GM12878 (cell line): ENCODE measurements around the gene RBM43. TPM values are rescaled to one million over a fixed set of nuclear protein-coding genes. Genes with fewer than 3 reads are reported as not detected.
"Not testable (repeated sequence)": the region's sequence is repeated elsewhere in the genome, so short reads cannot be mapped to it uniquely, and the experiment has no call there.

Experiments
- ATAC-seq: fragments of 200-7000 bp; cut with Tn5 transposase; 3 replicates; pipeline ENCODE4 v1.9.1; 2020; ENCODE audit warnings: mild to moderate bottlenecking, moderate library complexity
- BruUV-seq: library from RNA; stranded (reverse); fragments of 400-500 nt; replicated peaks from 2 replicates; lab custom pipeline; 2021; lab: Mats Ljungman, UMichigan
- CTCF ChIA-PET: fragments of 300-600 bp; sonication (Branson Sonifier 250); formaldehyde crosslinking; extraction: SDS; loops from one replicate; lab custom pipeline; 2021; ENCODE audit warnings: inconsistent platforms; lab: Yijun Ruan, JAX
- POLR2A ChIA-PET: fragments of 350-600 bp; formaldehyde crosslinking; extraction: SDS; loops from one replicate; lab custom pipeline; 2021; ENCODE audit warnings: inconsistent platforms; lab: Charles Lee
- RAD21 ChIA-PET: fragments of 300-600 bp; sonication (Branson Sonifier 250); formaldehyde crosslinking; loops from one replicate; lab custom pipeline; 2023; ENCODE audit warnings: antibody characterized with exemption; ENCODE audit not compliant: unreplicated experiment; lab: Charles Lee
- SMC1A ChIA-PET: fragments of 300-600 bp; sonication (Branson Sonifier 250); formaldehyde crosslinking; loops from one replicate; lab custom pipeline; 2023; ENCODE audit not compliant: unreplicated experiment, uncharacterized antibody; lab: Charles Lee
- DNase-seq: peaks from one replicate; pipeline ENCODE4 v3.0.0-alpha.2; 2011; ENCODE audit warnings: low read depth, low spot score
- FAIRE-seq: peaks from 3 replicates; lab custom pipeline; 2011; peaks lifted over from hg19 to GRCh38; lab: Jason Lieb, UNC
- H2AFZ ChIP-seq: 2 replicates; pipeline ENCODE4 v1.6.0; 2011; ENCODE audit warnings: low read depth, low read length, control low read depth; ENCODE audit not compliant: control insufficient read depth
- H3K27ac ChIP-seq: 2 replicates; pipeline ENCODE4 v1.5.1; 2011; ENCODE audit warnings: control low read depth; ENCODE audit not compliant: control insufficient read depth, insufficient read depth
- H3K27me3 ChIP-seq, 2 experiments: replicated peaks in 1 of 2; 2 replicates each; pipeline versions ENCODE4 v1.6.0 to v1.6.1; 2011; ENCODE audit warnings: low read length in 1 of 2; ENCODE audit not compliant: control insufficient read depth in 2 of 2, insufficient read depth in 2 of 2
- H3K36me3 ChIP-seq, 2 experiments: 2 replicates each; pipeline ENCODE4 v1.5.1; 2011; ENCODE audit warnings: low read length in 1 of 2; ENCODE audit not compliant: control insufficient read depth in 2 of 2, insufficient read depth in 2 of 2
- H3K4me1 ChIP-seq: 2 replicates; pipeline ENCODE4 v1.6.1; 2011; ENCODE audit warnings: mild to moderate bottlenecking, low read length, moderate library complexity, mixed read lengths; ENCODE audit not compliant: control insufficient read depth, insufficient read depth
- H3K4me2 ChIP-seq: 2 replicates; pipeline ENCODE4 v1.6.0; 2011; ENCODE audit warnings: control low read depth; ENCODE audit not compliant: control insufficient read depth, insufficient read depth
- H3K4me3 ChIP-seq: fragments of 200-600 bp; sonication (generic); 2 replicates; pipeline ENCODE4 v1.5.1; 2016
- H3K79me2 ChIP-seq: 2 replicates; pipeline ENCODE4 v1.6.0; 2011; ENCODE audit warnings: low read length; ENCODE audit not compliant: control insufficient read depth, insufficient read depth
- H3K9ac ChIP-seq: 2 replicates; pipeline ENCODE4 v1.8.0; 2011; ENCODE audit warnings: low read length, control low read depth, mixed read lengths; ENCODE audit not compliant: control insufficient read depth, insufficient read depth
- H3K9me3 ChIP-seq: replicated peaks from 3 replicates; pipeline ENCODE4 v1.5.1; 2011; ENCODE audit warnings: mild to moderate bottlenecking, low read length; ENCODE audit not compliant: control insufficient read depth, insufficient read depth
- H4K20me1 ChIP-seq: 2 replicates; pipeline ENCODE4 v1.6.0; 2011; ENCODE audit not compliant: control insufficient read depth, insufficient read depth
- BMI1 ChIP-seq: fragments of 450-650 bp; IDR thresholded peaks from 2 replicates; pipeline ENCODE4 v1.6.1; 2016; ENCODE audit warnings: mild to moderate bottlenecking, moderate library complexity, borderline replicate concordance
- EP300 ChIP-seq, 2 experiments: fragments of 150-350 bp in 1 of 2; IDR thresholded peaks; 2 replicates each; pipeline ENCODE4 v1.6.1; 2011 to 2012; ENCODE audit warnings: low read depth in 2 of 2, low read length in 2 of 2, borderline replicate concordance in 1 of 2, improper control_type of control experiment in 1 of 2, inconsistent platforms in 1 of 2; ENCODE audit not compliant: control insufficient read depth in 1 of 2
- KLF5 ChIP-seq: fragments of 450-650 bp; IDR thresholded peaks from 2 replicates; pipeline ENCODE4 v1.6.1; 2014; ENCODE audit warnings: mild to moderate bottlenecking; ENCODE audit not compliant: partially characterized antibody
- NFXL1 ChIP-seq: fragments of 450-650 bp; IDR thresholded peaks from 2 replicates; pipeline ENCODE4 v1.6.1; 2017; ENCODE audit warnings: antibody characterized with exemption, mild to moderate bottlenecking, borderline replicate concordance
- NRF1 ChIP-seq: conservative IDR thresholded peaks from 2 replicates; pipeline ENCODE4 v1.6.1; 2011; ENCODE audit warnings: mild to moderate bottlenecking, low read depth, low read length, improper control_type of control experiment
- RCOR1 ChIP-seq: conservative IDR thresholded peaks from 2 replicates; pipeline ENCODE4 v1.6.1; 2012; ENCODE audit warnings: low read depth, low read length, improper control_type of control experiment
- RFX5 ChIP-seq: IDR thresholded peaks from 2 replicates; pipeline ENCODE4 v1.6.1; 2011; ENCODE audit warnings: low read depth, low read length, improper control_type of control experiment
- SKIL ChIP-seq: fragments of 450-650 bp; IDR thresholded peaks from 2 replicates; pipeline ENCODE4 v1.6.1; 2017; ENCODE audit warnings: mild to moderate bottlenecking, low read depth, inconsistent platforms; ENCODE audit not compliant: poor library complexity, severe bottlenecking
- ZBED1 ChIP-seq: IDR thresholded peaks from 2 replicates; pipeline ENCODE4 v1.6.1; 2016; ENCODE audit warnings: borderline replicate concordance
- ZNF274 ChIP-seq: IDR thresholded peaks from one replicate; pipeline ENCODE4 v1.8.0; 2011; ENCODE audit not compliant: insufficient read length, insufficient read depth
- ZNF687 ChIP-seq: fragments of 450-650 bp; IDR thresholded peaks from 2 replicates; pipeline ENCODE4 v1.6.1; 2017; ENCODE audit warnings: mild to moderate bottlenecking, moderate library complexity
- WGBS: methylation state at CpG from one replicate; pipeline ENCODE4 v1.1.6; 2016; ENCODE audit warnings: low lambda C conversion rate; ENCODE audit not compliant: insufficient replicate concordance, insufficient coverage; ENCODE audit errors: missing lambda C conversion rate; 5-methylcytosine and 5-hydroxymethylcytosine counted together
- in situ Hi-C: fragments of 300-500 bp; cut with MboI; formaldehyde crosslinking; loops from 9 replicates; pipeline ENCODE4 v1.14.3; 2018; ENCODE audit warnings: mixed read lengths
- intact Hi-C: fragments of 100-400 bp; cut with micrococcal nuclease; formaldehyde crosslinking; loops from one replicate; pipeline ENCODE4 v1.14.2; 2022; ENCODE audit not compliant: unreplicated experiment
- polyA plus RNA-seq, 11 experiments: library from polyadenylated mRNA; depleted of rRNA in 4 of 11; unstranded in 6 of 11; stranded (reverse) in 5 of 11; fragments of >200 nt; fragmentation: Nextera tagmentation in 4 of 11; fragmentation: Illumina TruSeq in 1 of 11; extraction: Ambion mirVana in 4 of 11; extraction: Trizol in 1 of 11; gene quantifications; 1 replicate in 1 of 11; 2 replicates in 10 of 11; pipeline versions ENCODE4 v1.2.1 to v1.2.3, GENCODE V29; 2011 to 2016; ENCODE audit warnings: inconsistent platforms in 2 of 11, missing spikeins in 2 of 11, low read depth in 1 of 11
- total RNA-seq, 4 experiments: library from RNA; depleted of rRNA in 3 of 4; stranded (reverse); fragments of >200 nt in 3 of 4; fragmentation: Illumina TruSeq in 1 of 4; extraction: Trizol in 1 of 4; gene quantifications; 2 replicates each; pipeline versions ENCODE4 v1.2.1 to v1.2.3, GENCODE V29; 2013 to 2021

The RBM43 gene
- total and polyA plus RNA-seq, 10 of the 15 experiments (the other 5 are each of a cell fraction or from before 2014, with no cell fraction given), result 0.86 to 5.3 (median 2.6) TPM

- H3K4me3 ChIP-seq, H3K9me3 ChIP-seq, POLR2A ChIA-PET, intact Hi-C loops, H3K4me2 ChIP-seq, RAD21 ChIA-PET, H3K79me2 ChIP-seq, H3K27ac ChIP-seq, BruUV-seq, CTCF ChIA-PET, H3K27me3 ChIP-seq, H3K36me3 ChIP-seq, H2AFZ ChIP-seq, ATAC-seq, FAIRE-seq, H3K9ac ChIP-seq, H3K4me1 ChIP-seq, H4K20me1 ChIP-seq, SMC1A ChIA-PET, DNase-seq: not testable (repeated sequence)
- WGBS, result 91% methylated on average over 33 of the region's 35 CpGs
- in situ Hi-C loops, result loop anchor here (25.0 kb wide), 2 partner anchors 116 to 1416 kb away; partner anchors contain the start of genes ARL6IP6, PRPF40A and RIF1
These were observed 34.3 kb upstream of the RBM43 start for GRCh38 chr2:151295926-151296325.

- no peak for FAIRE-seq
- TF ChIP-seq EP300 (IDR thresholded peaks at IDR 0.05; ENCODE audit: borderline replicate concordance in 1 of 2, control insufficient read depth in 1 of 2, low read depth in 2 of 2, low read length in 2 of 2), result no peak
- TF ChIP-seq BMI1, result no peak
- no peak for TF ChIP-seq RCOR1
- TF ChIP-seq NFXL1, result no peak
- TF ChIP-seq SKIL, result no peak
- TF ChIP-seq RFX5, result no peak
- TF ChIP-seq ZNF687, result no peak
- TF ChIP-seq ZBED1, result no peak
- no peak for TF ChIP-seq ZNF274
- TF ChIP-seq KLF5, result no peak
- TF ChIP-seq NRF1, result no peak
These were observed 30.9 kb upstream of the RBM43 start for GRCh38 chr2:151292546-151292945.

More at GRCh38 chr2:151292546-151292945, 30.9 kb upstream of the RBM43 start:
- intact Hi-C loops (no loop called here), in situ Hi-C loops (loop anchor here (25.0 kb wide), 2 partner anchors 120 to 1420 kb away; partner anchors contain the start of genes ARL6IP6, PRPF40A and RIF1)
- SMC1A ChIA-PET, result interaction anchor here (1.2 kb wide), 1 partner anchor 9 kb away, joined by 4 read pairs; no protein-coding TSS in a partner anchor
- RAD21 ChIA-PET, result no interaction called here
- POLR2A ChIA-PET, result no interaction called here
- Histone ChIP-seq H3K4me3 (no peak overlapping the region), H4K20me1 (no peaks in the 10 kb centered on the region), H2AFZ (no peak overlapping the region), H3K36me3 (no peaks in the 10 kb centered on the region), H3K9me3 (no peaks in the 10 kb centered on the region; the same call in 2 of the 3 replicates), H3K4me2 (no peak overlapping the region), H3K79me2 (peaks cover 13% of the 10 kb centered on the region), H3K9ac (no peak overlapping the region), H3K27ac (no peak overlapping the region), H3K4me1 (peaks cover 4% of the 10 kb centered on the region; the same call in 1 of the 2 replicates), H3K27me3 (no peaks in the 10 kb centered on the region)
- no TSS peak for BruUV-seq
- CTCF ChIA-PET, result interaction anchor here (0.8 to 1.1 kb wide), 2 partner anchors 54 to 1702 kb away, joined by 3 read pairs; no protein-coding TSS in a partner anchor
- DNase-seq (no peak), ATAC-seq (no peak)
